ENCODE results near the gene ANK2. TPM values are rescaled to one million over a fixed set of nuclear protein-coding genes. Genes with fewer than 3 reads are reported as not detected.

The ANK2 gene
- total and polyA plus RNA-seq, 2 of the 13 experiments (the other 11 are each of a cell fraction or from before 2014, with no cell fraction given) = 2.7 to 15.1 TPM

DNA sequence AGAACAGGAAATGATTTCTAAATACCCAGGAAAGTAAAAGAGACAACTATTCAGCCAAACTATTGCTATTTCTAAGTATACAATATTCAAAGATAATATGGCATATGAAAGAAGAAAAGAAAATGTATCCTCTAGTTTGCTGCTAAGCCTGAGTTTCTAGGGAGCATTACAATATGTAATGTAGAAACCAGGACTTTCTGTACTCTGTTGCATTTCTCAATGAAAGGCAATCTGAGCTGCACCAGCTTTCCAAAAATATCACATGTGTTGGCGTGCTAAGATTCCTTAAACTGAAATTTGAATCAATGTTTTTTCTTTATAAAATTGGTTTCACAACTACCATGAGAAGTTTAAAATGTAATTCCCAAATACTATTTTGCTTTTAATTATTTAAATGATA lies 129.6 kb downstream of the ANK2 start:
- POLR2A ChIA-PET = no interaction called here
- Histone ChIP-seq H3K79me2 (ENCODE audit: insufficient read depth, low read length) (no peaks in the 10 kb centered on the region), H2AFZ (ENCODE audit: low read length) (no peak overlapping the region), H3K4me2 (ENCODE audit: low read depth, low read length) (no peak overlapping the region), H3K9me3 (ENCODE audit: low read length) (no peaks in the 10 kb centered on the region), H3K4me3 (replicated peaks in 1 of 3; ENCODE audit: insufficient read depth in 1 of 3, low read depth in 2 of 3, low read length in 3 of 3) (no peak overlapping the region), H3K27ac (ENCODE audit: extremely low read length, insufficient read depth, low read length) (no peak overlapping the region), H3K4me1 (ENCODE audit: insufficient read depth, low read length) (peaks cover 38% of the 10 kb centered on the region), H4K20me1 (ENCODE audit: insufficient read depth, low read length) (no peaks in the 10 kb centered on the region), H3K27me3 (ENCODE audit: control insufficient read depth in 1 of 2, insufficient read depth in 2 of 2, low read length in 2 of 2) (no peaks in the 10 kb centered on the region; a peak in 1 of 5 replicates), H3K9ac (ENCODE audit: insufficient read depth, low read depth, low read length) (no peak overlapping the region), H3K36me3 (replicated peaks in 1 of 2; ENCODE audit: control insufficient read depth in 1 of 2, insufficient read depth in 2 of 2, low read length in 2 of 2) (no peaks in the 10 kb centered on the region)
- intact Hi-C loops (cut with micrococcal nuclease; ENCODE audit: unreplicated experiment) (no loop called here), in situ Hi-C loops (cut with HindIII; ENCODE audit: extremely low pct_ligation_motif_present, low pct_unique_long_range_greater_than_20kb) (no loop called here)
- BruUV-seq (replicated peaks) = no TSS peak
- FAIRE-seq (no peak), DNase-seq (ENCODE audit: low spot score) (no peak), ATAC-seq (no peak)
- CTCF ChIA-PET (ENCODE audit: low intra/inter-chr PET ratio, low total read pairs) = no interaction called here
- WGBS (ENCODE audit: low lambda C conversion rate) = 65% methylated on average over 1 of the region's 1 CpG
- TF ChIP-seq, protein P1, sequence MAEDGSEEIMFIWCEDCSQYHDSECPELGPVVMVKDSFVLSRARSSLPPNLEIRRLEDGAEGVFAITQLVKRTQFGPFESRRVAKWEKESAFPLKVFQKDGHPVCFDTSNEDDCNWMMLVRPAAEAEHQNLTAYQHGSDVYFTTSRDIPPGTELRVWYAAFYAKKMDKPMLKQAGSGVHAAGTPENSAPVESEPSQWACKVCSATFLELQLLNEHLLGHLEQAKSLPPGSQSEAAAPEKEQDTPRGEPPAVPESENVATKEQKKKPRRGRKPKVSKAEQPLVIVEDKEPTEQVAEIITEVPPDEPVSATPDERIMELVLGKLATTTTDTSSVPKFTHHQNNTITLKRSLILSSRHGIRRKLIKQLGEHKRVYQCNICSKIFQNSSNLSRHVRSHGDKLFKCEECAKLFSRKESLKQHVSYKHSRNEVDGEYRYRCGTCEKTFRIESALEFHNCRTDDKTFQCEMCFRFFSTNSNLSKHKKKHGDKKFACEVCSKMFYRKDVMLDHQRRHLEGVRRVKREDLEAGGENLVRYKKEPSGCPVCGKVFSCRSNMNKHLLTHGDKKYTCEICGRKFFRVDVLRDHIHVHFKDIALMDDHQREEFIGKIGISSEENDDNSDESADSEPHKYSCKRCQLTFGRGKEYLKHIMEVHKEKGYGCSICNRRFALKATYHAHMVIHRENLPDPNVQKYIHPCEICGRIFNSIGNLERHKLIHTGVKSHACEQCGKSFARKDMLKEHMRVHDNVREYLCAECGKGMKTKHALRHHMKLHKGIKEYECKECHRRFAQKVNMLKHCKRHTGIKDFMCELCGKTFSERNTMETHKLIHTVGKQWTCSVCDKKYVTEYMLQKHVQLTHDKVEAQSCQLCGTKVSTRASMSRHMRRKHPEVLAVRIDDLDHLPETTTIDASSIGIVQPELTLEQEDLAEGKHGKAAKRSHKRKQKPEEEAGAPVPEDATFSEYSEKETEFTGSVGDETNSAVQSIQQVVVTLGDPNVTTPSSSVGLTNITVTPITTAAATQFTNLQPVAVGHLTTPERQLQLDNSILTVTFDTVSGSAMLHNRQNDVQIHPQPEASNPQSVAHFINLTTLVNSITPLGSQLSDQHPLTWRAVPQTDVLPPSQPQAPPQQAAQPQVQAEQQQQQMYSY (CRISPR knock-in tag; IDR thresholded peaks at IDR 0.05) = no peak
- TF ChIP-seq CREB3 (CRISPR knock-in tag; IDR thresholded peaks at IDR 0.05) (no peak), ATF1 (CRISPR knock-in tag; IDR thresholded peaks at IDR 0.05) (no peak), NFE2L1 (CRISPR knock-in tag; IDR thresholded peaks at IDR 0.05; ENCODE audit: borderline replicate concordance) (no peak), ELF3 (CRISPR knock-in tag; IDR thresholded peaks at IDR 0.05) (no peak), SPEN (CRISPR knock-in tag; IDR thresholded peaks at IDR 0.05; ENCODE audit: low read depth) (no peak), FOXM1 (CRISPR knock-in tag; IDR thresholded peaks at IDR 0.05) (no peak), ZBTB7B (CRISPR knock-in tag; IDR thresholded peaks at IDR 0.05) (no peak), RORA (CRISPR knock-in tag; IDR thresholded peaks at IDR 0.05) (no peak), ZNF790 (CRISPR knock-in tag; IDR thresholded peaks at IDR 0.05; ENCODE audit: borderline replicate concordance) (no peak), CAMTA2 (CRISPR knock-in tag; IDR thresholded peaks at IDR 0.05; ENCODE audit: borderline replicate concordance) (no peak), JARID2 (CRISPR knock-in tag; IDR thresholded peaks at IDR 0.05; ENCODE audit: insufficient replicate concordance) (no peak), ARID3A (IDR thresholded peaks at IDR 0.05; ENCODE audit: low read depth, low read length) (no peak), TRIM22 (IDR thresholded peaks at IDR 0.05) (no peak)
- TF ChIP-seq, protein P2, sequence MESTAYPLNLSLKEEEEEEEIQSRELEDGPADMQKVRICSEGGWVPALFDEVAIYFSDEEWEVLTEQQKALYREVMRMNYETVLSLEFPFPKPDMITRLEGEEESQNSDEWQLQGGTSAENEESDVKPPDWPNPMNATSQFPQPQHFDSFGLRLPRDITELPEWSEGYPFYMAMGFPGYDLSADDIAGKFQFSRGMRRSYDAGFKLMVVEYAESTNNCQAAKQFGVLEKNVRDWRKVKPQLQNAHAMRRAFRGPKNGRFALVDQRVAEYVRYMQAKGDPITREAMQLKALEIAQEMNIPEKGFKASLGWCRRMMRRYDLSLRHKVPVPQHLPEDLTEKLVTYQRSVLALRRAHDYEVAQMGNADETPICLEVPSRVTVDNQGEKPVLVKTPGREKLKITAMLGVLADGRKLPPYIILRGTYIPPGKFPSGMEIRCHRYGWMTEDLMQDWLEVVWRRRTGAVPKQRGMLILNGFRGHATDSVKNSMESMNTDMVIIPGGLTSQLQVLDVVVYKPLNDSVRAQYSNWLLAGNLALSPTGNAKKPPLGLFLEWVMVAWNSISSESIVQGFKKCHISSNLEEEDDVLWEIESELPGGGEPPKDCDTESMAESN (CRISPR knock-in tag; conservative IDR thresholded peaks at IDR 0.05) = no peak
- TF ChIP-seq, protein P3, sequence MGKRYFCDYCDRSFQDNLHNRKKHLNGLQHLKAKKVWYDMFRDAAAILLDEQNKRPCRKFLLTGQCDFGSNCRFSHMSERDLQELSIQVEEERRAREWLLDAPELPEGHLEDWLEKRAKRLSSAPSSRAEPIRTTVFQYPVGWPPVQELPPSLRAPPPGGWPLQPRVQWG (CRISPR knock-in tag; IDR thresholded peaks at IDR 0.05; ENCODE audit: borderline replicate concordance, low read depth) = no peak
